ENCODE data around the gene IVNS1ABP.

The IVNS1ABP gene

DNA sequence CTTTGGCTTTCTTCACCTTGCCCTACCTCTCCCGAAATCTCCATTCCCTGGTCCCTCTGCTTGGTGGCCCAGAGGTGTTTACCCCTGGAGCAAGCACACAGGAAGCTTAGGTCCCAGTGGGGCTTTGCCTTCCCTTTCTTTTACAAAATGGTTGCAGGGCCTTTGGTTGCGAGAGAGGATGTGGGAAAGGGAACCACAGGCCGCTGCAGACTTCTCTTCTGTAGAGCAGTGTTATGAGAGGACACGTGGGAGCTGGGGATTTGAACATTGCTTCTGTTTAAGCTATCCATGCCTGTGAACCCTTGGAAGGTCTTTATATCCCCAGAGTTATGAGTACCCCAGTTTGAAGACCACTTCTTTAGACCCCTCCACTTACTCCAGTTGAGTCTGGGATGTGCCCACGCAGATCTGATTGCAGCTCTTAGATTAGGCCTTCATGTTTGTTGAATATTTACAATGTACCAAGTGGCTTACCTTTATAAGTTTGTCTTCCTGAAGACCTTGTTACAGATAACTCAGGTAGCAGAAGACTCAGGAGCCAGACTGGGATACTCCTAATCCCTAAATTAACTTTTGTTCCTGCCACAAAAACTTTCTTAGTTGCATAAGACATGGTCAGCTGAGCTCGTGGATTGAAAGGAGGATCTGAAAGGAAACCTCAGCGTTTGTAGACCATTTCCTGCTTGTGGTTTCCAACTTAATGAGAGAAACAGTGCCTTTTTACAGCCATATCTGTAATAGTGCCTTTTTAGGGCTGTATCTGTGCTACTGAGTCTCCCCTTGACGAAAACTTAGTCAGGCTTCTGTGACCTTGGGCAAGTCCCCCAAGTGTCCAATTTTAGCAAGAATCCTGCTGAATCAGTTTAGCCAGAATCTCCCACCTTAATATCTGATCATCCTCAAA, 21.9 kb upstream of the IVNS1ABP start:
- Histone ChIP-seq H3K4me3 (replicated peaks; ENCODE audit: insufficient read depth, low read length) (no peak overlapping the region), H3K27me3 (ENCODE audit: insufficient read depth, poor library complexity, severe bottlenecking) (no peaks in the 10 kb centered on the region), H3K27ac (replicated peaks) (peak overlapping the region; percentile 81)
- TF ChIP-seq, protein P1, sequence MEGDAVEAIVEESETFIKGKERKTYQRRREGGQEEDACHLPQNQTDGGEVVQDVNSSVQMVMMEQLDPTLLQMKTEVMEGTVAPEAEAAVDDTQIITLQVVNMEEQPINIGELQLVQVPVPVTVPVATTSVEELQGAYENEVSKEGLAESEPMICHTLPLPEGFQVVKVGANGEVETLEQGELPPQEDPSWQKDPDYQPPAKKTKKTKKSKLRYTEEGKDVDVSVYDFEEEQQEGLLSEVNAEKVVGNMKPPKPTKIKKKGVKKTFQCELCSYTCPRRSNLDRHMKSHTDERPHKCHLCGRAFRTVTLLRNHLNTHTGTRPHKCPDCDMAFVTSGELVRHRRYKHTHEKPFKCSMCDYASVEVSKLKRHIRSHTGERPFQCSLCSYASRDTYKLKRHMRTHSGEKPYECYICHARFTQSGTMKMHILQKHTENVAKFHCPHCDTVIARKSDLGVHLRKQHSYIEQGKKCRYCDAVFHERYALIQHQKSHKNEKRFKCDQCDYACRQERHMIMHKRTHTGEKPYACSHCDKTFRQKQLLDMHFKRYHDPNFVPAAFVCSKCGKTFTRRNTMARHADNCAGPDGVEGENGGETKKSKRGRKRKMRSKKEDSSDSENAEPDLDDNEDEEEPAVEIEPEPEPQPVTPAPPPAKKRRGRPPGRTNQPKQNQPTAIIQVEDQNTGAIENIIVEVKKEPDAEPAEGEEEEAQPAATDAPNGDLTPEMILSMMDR (IDR thresholded peaks at IDR 0.05; ENCODE audit: insufficient read depth, low read length) = no peak
- TF ChIP-seq, protein P2, sequence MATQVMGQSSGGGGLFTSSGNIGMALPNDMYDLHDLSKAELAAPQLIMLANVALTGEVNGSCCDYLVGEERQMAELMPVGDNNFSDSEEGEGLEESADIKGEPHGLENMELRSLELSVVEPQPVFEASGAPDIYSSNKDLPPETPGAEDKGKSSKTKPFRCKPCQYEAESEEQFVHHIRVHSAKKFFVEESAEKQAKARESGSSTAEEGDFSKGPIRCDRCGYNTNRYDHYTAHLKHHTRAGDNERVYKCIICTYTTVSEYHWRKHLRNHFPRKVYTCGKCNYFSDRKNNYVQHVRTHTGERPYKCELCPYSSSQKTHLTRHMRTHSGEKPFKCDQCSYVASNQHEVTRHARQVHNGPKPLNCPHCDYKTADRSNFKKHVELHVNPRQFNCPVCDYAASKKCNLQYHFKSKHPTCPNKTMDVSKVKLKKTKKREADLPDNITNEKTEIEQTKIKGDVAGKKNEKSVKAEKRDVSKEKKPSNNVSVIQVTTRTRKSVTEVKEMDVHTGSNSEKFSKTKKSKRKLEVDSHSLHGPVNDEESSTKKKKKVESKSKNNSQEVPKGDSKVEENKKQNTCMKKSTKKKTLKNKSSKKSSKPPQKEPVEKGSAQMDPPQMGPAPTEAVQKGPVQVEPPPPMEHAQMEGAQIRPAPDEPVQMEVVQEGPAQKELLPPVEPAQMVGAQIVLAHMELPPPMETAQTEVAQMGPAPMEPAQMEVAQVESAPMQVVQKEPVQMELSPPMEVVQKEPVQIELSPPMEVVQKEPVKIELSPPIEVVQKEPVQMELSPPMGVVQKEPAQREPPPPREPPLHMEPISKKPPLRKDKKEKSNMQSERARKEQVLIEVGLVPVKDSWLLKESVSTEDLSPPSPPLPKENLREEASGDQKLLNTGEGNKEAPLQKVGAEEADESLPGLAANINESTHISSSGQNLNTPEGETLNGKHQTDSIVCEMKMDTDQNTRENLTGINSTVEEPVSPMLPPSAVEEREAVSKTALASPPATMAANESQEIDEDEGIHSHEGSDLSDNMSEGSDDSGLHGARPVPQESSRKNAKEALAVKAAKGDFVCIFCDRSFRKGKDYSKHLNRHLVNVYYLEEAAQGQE (IDR thresholded peaks at IDR 0.05; ENCODE audit: insufficient replicate concordance, low read depth) = peak; percentile 29
- peak; percentile 68 for TF ChIP-seq POLR2AphosphoS5 (IDR thresholded peaks at IDR 0.05; ENCODE audit: low read depth)
- TF ChIP-seq GABPA (IDR thresholded peaks at IDR 0.05; ENCODE audit: low read depth) = no peak
- peak; percentile 84 for TF ChIP-seq SPI1 (IDR thresholded peaks at IDR 0.05; ENCODE audit: borderline replicate concordance, low read depth)
- DNase-seq (ENCODE audit: low read depth in 1 of 2, low spot score in 1 of 2) = peak; percentile 62 to 93

DNA sequence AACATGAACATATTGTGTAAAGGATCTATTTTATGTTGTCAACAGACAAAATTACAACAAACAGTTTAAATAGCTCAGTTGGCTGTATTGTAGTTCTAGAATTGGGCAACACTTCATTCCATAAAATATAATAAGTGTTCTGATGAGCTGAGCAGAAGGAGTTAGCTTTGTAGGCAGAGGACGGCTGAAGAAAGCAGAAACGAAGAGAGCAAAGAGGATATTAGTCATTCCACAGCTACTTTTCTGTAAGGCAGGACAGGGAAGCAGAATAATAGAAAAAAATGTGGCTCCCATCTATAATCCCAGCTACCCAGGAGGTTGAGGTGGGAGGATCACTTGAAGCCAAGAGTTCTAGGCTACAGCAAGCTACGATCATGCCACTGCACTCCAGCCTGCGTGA, 20.2 kb upstream of the IVNS1ABP start:
- Histone ChIP-seq H3K27ac (replicated peaks) (peak overlapping the region; percentile 2; the same call in 1 of the 2 replicates), H3K27me3 (ENCODE audit: insufficient read depth, poor library complexity, severe bottlenecking) (no peaks in the 10 kb centered on the region), H3K4me3 (replicated peaks; ENCODE audit: insufficient read depth, low read length) (no peak overlapping the region)
- TF ChIP-seq SPI1 (IDR thresholded peaks at IDR 0.05; ENCODE audit: borderline replicate concordance, low read depth) (no peak), POLR2AphosphoS5 (IDR thresholded peaks at IDR 0.05; ENCODE audit: low read depth) (no peak), GABPA (IDR thresholded peaks at IDR 0.05; ENCODE audit: low read depth) (no peak)
- TF ChIP-seq, protein P1 (IDR thresholded peaks at IDR 0.05; ENCODE audit: insufficient read depth, low read length) = no peak
- TF ChIP-seq, protein P2 (IDR thresholded peaks at IDR 0.05; ENCODE audit: insufficient replicate concordance, low read depth) = no peak
- DNase-seq (ENCODE audit: low read depth in 1 of 2, low spot score in 1 of 2) = peak in 1 of 2 experiments; percentile 16

DNA sequence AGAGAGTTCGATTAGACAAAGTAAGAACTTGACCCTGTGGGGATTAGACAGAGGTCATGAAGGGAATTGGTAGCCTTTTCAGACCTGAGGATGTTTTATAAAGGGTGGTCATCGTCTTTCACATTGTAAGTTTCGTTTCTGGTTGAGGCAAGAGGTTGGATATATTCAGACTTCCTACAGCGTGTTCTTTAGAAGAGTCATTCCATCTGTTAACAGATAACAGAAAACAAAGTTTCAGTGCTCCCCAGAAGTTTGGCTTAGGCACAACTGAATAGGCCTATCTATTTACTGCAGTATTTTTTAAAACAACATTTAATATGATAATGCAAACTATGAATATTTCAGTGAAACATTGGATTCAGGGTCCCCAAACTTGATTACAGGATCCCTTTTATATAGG, 17.1 kb upstream of the IVNS1ABP start:
- no peak for DNase-seq (ENCODE audit: low read depth in 1 of 2, low spot score in 1 of 2)
- Histone ChIP-seq H3K27ac (replicated peaks) (no peak overlapping the region), H3K4me3 (replicated peaks; ENCODE audit: insufficient read depth, low read length) (no peak overlapping the region), H3K27me3 (ENCODE audit: insufficient read depth, poor library complexity, severe bottlenecking) (no peaks in the 10 kb centered on the region)
- TF ChIP-seq, protein P2 (IDR thresholded peaks at IDR 0.05; ENCODE audit: insufficient replicate concordance, low read depth) = no peak
- no peak for TF ChIP-seq GABPA (IDR thresholded peaks at IDR 0.05; ENCODE audit: low read depth)
- TF ChIP-seq SPI1 (IDR thresholded peaks at IDR 0.05; ENCODE audit: borderline replicate concordance, low read depth) = no peak
- no peak for TF ChIP-seq POLR2AphosphoS5 (IDR thresholded peaks at IDR 0.05; ENCODE audit: low read depth)
- TF ChIP-seq, protein P1 (IDR thresholded peaks at IDR 0.05; ENCODE audit: insufficient read depth, low read length) = no peak
